ENCODE data around the gene CHPT1.

DNA sequence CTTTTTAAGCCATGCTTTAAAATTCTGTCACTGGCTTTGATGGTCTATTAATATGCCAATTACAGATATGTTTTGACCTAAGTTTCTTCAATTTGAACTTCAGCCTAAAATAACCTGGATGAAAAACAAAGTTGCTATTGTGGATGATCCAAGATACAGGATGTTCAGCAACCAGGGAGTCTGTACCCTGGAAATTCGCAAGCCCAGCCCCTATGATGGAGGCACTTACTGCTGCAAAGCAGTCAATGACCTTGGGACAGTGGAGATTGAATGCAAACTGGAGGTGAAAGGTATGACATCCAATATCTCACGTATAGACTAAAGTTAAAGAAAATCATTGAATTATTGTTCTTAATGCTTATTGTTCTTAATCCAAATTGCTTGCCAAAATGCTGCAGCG, 17.2 kb upstream of the CHPT1 start:
- no peak for TF ChIP-seq CTCF (IDR thresholded peaks at IDR 0.05)
- TF ChIP-seq POLR2A (IDR thresholded peaks at IDR 0.05): no peak
